ENCODE data around the gene PRPS1.
"Not testable (repeated sequence)": the region's sequence is repeated elsewhere in the genome, so short reads cannot be mapped to it uniquely, and the experiment has no call there.

Gene PRPS1

GRCh38 chrX:107627838-107628661 is at the start of gene PRPS1:
Gene PRPS1, plus strand, starts transcription at chrX:107628510. Its CDS starts 119 bp downstream, at chrX:107628629.
- H3K4me3 Mint-ChIP-seq: peak within 1 kb of the TSS; percentile 91
- H3K4me1 Mint-ChIP-seq (ENCODE audit: low read depth): peaks cover 24% of the 10 kb centered on the region
- peaks cover 1% of the 10 kb centered on the region for H3K36me3 Mint-ChIP-seq (ENCODE audit: low read depth)
- H3K27ac Mint-ChIP-seq: peak within 1 kb of the TSS; percentile 92
- peaks cover 3% of the 10 kb centered on the region for H3K27me3 Mint-ChIP-seq (ENCODE audit: low read depth)
- no peaks in the 10 kb centered on the region for H3K9me3 Mint-ChIP-seq

DNA sequence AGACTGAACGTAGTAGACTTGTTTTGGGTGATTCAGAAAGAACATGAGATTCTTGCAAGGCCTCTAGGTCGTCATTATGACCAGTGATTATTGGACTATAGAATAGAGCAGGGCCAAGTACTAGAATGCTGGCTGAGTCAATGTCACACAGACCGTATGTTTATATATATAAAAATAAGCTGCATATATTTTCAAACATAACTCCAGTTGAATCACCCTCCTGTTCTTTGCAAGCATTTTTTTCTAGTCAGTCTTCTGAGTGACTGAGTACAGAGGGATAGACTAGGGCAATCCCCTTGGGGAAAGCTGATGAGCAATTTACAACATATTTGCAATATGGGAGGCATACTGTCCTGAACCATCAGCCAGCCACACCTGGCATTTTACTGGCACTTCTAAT is 48.4 kb upstream of the PRPS1 start:
- Mint-ChIP-seq H3K4me1 (ENCODE audit: low read depth) (no peaks in the 10 kb centered on the region), H3K4me3 (no peak overlapping the region), H3K27me3 (ENCODE audit: low read depth) (no peaks in the 10 kb centered on the region), H3K36me3 (ENCODE audit: low read depth) (no peaks in the 10 kb centered on the region), H3K27ac (no peak overlapping the region), H3K9me3 (peaks cover under 1% of the 10 kb centered on the region)

DNA sequence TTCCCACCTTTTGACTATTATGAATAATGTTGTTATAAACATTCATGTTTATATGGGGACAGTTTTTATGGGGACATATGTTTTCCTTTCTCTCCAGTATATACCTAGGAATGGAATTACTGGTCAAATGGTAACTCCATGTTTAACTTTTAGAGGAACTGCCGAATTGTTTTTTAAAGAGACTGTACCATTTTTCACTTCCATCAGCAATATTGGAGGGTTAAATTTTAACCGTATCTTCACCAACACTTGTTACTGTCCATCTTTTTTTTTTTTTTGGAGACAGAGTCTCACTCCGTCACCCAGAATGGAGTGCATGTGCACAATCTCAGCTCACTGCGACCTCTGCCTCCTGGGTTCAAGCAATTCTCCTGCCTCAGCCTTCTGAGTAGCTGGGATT is 46.4 kb upstream of the PRPS1 start:
- Mint-ChIP-seq H3K9me3 (peaks cover 4% of the 10 kb centered on the region), H3K27me3 (ENCODE audit: low read depth) (no peaks in the 10 kb centered on the region), H3K27ac (no peak overlapping the region), H3K4me1 (ENCODE audit: low read depth) (no peaks in the 10 kb centered on the region), H3K4me3 (no peak overlapping the region), H3K36me3 (ENCODE audit: low read depth) (no peaks in the 10 kb centered on the region)

GRCh38 chrX:107589243-107589642 is 39.1 kb upstream of the PRPS1 start:
- no peaks in the 10 kb centered on the region for H3K4me1 Mint-ChIP-seq (ENCODE audit: low read depth)
- no peaks in the 10 kb centered on the region for H3K36me3 Mint-ChIP-seq (ENCODE audit: low read depth)
- H3K27me3 Mint-ChIP-seq (ENCODE audit: low read depth): peaks cover 5% of the 10 kb centered on the region
- H3K27ac Mint-ChIP-seq: no peak overlapping the region
- H3K4me3 Mint-ChIP-seq: no peak overlapping the region
- H3K9me3 Mint-ChIP-seq: peaks cover 4% of the 10 kb centered on the region

DNA sequence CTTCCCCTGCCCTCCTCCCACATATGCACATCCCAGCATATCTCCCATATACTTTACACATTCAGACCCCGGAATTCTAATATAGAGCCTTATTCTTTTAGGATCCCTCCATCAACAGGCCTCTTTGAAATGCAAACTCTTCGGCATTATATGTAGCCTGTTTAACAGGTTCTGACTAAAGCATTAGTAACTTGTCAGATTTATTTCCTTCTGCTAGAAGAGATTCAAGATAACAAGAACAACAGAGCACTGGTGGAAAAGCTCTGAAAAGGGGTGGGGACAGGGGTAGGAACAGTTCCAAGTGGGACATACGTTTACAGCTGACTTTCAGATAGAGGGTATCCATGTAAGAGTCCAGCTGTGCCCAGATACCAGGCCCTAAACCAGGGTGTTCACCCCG is 31.7 kb upstream of the PRPS1 start:
- H3K4me1 Mint-ChIP-seq (ENCODE audit: low read depth): no peaks in the 10 kb centered on the region
- H3K27me3 Mint-ChIP-seq (ENCODE audit: low read depth): peaks cover 1% of the 10 kb centered on the region

GRCh38 chrX:107597264-107597663 is 31.0 kb upstream of the PRPS1 start:
- Mint-ChIP-seq H3K27ac (no peak overlapping the region), H3K27me3 (ENCODE audit: low read depth) (no peaks in the 10 kb centered on the region), H3K4me3 (no peak overlapping the region), H3K36me3 (ENCODE audit: low read depth) (no peaks in the 10 kb centered on the region), H3K9me3 (no peaks in the 10 kb centered on the region), H3K4me1 (ENCODE audit: low read depth) (no peaks in the 10 kb centered on the region)

More for the DNA sequence above, 31.7 kb upstream of the PRPS1 start:
- no peak overlapping the region for H3K4me3 Mint-ChIP-seq
- no peaks in the 10 kb centered on the region for H3K36me3 Mint-ChIP-seq (ENCODE audit: low read depth)
- no peaks in the 10 kb centered on the region for H3K9me3 Mint-ChIP-seq
- H3K27ac Mint-ChIP-seq: no peak overlapping the region

DNA sequence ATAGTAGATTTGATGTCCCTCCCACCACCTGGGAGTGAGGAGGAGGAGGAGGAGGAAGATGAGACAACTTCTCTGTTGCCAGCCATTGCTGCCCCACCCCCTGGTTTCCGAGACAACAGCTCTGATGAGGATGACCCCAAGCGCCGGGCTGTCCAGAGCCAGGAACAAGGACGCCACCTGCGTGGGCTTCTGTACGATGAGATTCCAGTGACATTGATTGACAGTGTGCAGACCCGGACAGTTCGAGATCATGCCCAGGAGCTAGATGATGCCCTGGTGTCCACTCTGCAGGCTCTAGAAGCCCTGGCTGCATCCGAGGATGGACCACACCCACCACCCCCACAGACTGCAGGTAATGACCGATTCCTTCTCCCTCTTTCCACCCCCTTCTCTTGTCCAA is 30.5 kb upstream of the PRPS1 start:
- Mint-ChIP-seq H3K4me1 (ENCODE audit: low read depth) (no peaks in the 10 kb centered on the region), H3K4me3 (no peak overlapping the region), H3K27ac (no peak overlapping the region), H3K36me3 (ENCODE audit: low read depth) (no peaks in the 10 kb centered on the region), H3K9me3 (no peaks in the 10 kb centered on the region), H3K27me3 (ENCODE audit: low read depth) (no peaks in the 10 kb centered on the region)

- Mint-ChIP-seq H3K27me3 (ENCODE audit: low read depth) (no peaks in the 10 kb centered on the region), H3K36me3 (ENCODE audit: low read depth) (no peaks in the 10 kb centered on the region), H3K4me3 (no peak overlapping the region), H3K4me1 (ENCODE audit: low read depth) (no peaks in the 10 kb centered on the region), H3K27ac (no peak overlapping the region), H3K9me3 (no peaks in the 10 kb centered on the region)
Observed at GRCh38 chrX:107599450-107599861, 28.9 kb upstream of the PRPS1 start.

DNA sequence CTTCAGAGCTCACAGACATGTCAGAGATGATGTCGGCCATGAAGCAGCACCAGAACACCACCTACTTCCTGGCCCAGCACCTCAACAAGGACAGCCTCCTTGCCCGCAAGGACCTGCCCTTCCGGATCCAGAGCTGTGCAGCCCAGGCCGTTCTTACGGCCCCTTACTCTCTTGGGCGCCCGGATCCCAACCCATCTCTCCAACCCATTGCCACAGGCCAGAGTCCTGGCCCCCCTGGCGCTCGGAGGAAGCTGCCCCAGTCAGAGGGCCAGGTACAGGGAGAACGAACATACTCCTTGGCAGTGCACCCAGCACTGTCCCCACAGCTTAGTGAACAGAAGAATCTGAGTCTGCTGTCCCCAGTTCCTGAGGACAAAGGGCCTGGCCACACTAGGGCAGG is 27.9 kb upstream of the PRPS1 start:
- no peaks in the 10 kb centered on the region for H3K9me3 Mint-ChIP-seq
- H3K4me3 Mint-ChIP-seq: no peak overlapping the region
- no peaks in the 10 kb centered on the region for H3K27me3 Mint-ChIP-seq (ENCODE audit: low read depth)
- H3K36me3 Mint-ChIP-seq (ENCODE audit: low read depth): no peaks in the 10 kb centered on the region
- H3K27ac Mint-ChIP-seq: no peak overlapping the region
- no peaks in the 10 kb centered on the region for H3K4me1 Mint-ChIP-seq (ENCODE audit: low read depth)

- no peaks in the 10 kb centered on the region for H3K27me3 Mint-ChIP-seq (ENCODE audit: low read depth)
- H3K27ac Mint-ChIP-seq: no peak overlapping the region
- no peaks in the 10 kb centered on the region for H3K9me3 Mint-ChIP-seq
- no peak overlapping the region for H3K4me3 Mint-ChIP-seq
- H3K36me3 Mint-ChIP-seq (ENCODE audit: low read depth): no peaks in the 10 kb centered on the region
- no peaks in the 10 kb centered on the region for H3K4me1 Mint-ChIP-seq (ENCODE audit: low read depth)
Observed at GRCh38 chrX:107601326-107601725, 27.0 kb upstream of the PRPS1 start.

DNA sequence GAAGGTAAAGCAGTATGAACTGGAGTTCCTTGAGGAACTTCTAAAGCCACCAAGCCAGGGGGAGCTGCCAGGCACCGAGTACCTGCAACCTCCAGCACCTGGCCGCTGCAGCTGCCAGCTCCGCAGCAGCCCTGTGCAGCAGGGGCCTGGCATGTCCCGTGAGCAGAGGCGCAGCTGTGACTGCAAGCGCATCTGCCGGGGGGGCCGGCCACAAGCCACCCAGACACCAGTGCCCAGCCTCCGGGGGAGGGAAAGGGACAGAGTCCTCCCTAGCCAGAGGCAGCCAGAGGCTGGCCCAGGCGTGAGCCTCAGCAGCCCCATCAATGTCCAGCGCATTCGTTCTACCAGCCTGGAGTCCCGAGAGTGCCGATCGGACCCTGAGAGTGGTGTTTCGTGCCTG is 26.6 kb upstream of the PRPS1 start:
- H3K9me3 Mint-ChIP-seq: no peaks in the 10 kb centered on the region
- no peaks in the 10 kb centered on the region for H3K4me1 Mint-ChIP-seq (ENCODE audit: low read depth)
- no peaks in the 10 kb centered on the region for H3K36me3 Mint-ChIP-seq (ENCODE audit: low read depth)
- H3K4me3 Mint-ChIP-seq: no peak overlapping the region
- no peaks in the 10 kb centered on the region for H3K27me3 Mint-ChIP-seq (ENCODE audit: low read depth)
- H3K27ac Mint-ChIP-seq: no peak overlapping the region

GRCh38 chrX:107602694-107603239 is 25.5 kb upstream of the PRPS1 start:
- Mint-ChIP-seq H3K27ac (no peak overlapping the region), H3K36me3 (ENCODE audit: low read depth) (no peaks in the 10 kb centered on the region), H3K27me3 (ENCODE audit: low read depth) (no peaks in the 10 kb centered on the region), H3K4me1 (ENCODE audit: low read depth) (no peaks in the 10 kb centered on the region), H3K4me3 (no peak overlapping the region), H3K9me3 (no peaks in the 10 kb centered on the region)

- H3K4me3 Mint-ChIP-seq: no peak overlapping the region
- no peaks in the 10 kb centered on the region for H3K36me3 Mint-ChIP-seq (ENCODE audit: low read depth)
- H3K27me3 Mint-ChIP-seq (ENCODE audit: low read depth): no peaks in the 10 kb centered on the region
- H3K9me3 Mint-ChIP-seq: no peaks in the 10 kb centered on the region
- no peaks in the 10 kb centered on the region for H3K4me1 Mint-ChIP-seq (ENCODE audit: low read depth)
- no peak overlapping the region for H3K27ac Mint-ChIP-seq
Observed at GRCh38 chrX:107603429-107604159, 24.7 kb upstream of the PRPS1 start.

GRCh38 chrX:107609061-107609460 is 19.2 kb upstream of the PRPS1 start:
- H3K36me3 Mint-ChIP-seq (ENCODE audit: low read depth); H3K4me1 Mint-ChIP-seq (ENCODE audit: low read depth); H3K27me3 Mint-ChIP-seq (ENCODE audit: low read depth); H3K4me3 Mint-ChIP-seq; H3K9me3 Mint-ChIP-seq; H3K27ac Mint-ChIP-seq: not testable (repeated sequence)

DNA sequence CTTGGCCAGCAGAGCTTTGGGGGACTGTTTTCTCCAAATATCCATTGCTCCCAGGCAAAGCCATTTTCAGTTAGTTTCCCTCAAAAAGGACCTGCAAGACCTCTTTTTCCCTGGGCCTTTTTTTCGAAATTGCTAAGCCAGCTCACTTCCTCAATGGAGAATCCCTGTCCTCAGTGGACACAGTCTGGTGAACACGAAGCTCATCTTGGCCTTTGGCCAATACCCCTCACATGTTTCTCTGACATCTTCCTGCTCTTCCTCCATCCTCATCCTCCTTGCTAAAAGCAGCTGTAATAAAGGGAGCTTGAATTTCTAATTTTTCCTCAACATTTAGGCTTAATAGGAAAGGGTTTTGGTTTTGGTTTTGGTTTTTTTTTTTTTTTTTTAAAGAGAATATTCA is 17.6 kb upstream of the PRPS1 start:
- Mint-ChIP-seq H3K36me3 (ENCODE audit: low read depth) (no peaks in the 10 kb centered on the region), H3K27me3 (ENCODE audit: low read depth) (peaks cover 3% of the 10 kb centered on the region), H3K4me3 (no peak overlapping the region), H3K27ac (no peak overlapping the region), H3K9me3 (no peaks in the 10 kb centered on the region), H3K4me1 (ENCODE audit: low read depth) (no peaks in the 10 kb centered on the region)

All from T-helper 1 cell treated with Interleukin-12 subunit alpha and Interleukin-12 subunit beta and Interleukin-4 antibody, amounts not matched to agents 30 μg/mL and 1 μg/mL, for 36 hours (primary cell).